ENCODE results near the gene UBN2.

The UBN2 gene

DNA sequence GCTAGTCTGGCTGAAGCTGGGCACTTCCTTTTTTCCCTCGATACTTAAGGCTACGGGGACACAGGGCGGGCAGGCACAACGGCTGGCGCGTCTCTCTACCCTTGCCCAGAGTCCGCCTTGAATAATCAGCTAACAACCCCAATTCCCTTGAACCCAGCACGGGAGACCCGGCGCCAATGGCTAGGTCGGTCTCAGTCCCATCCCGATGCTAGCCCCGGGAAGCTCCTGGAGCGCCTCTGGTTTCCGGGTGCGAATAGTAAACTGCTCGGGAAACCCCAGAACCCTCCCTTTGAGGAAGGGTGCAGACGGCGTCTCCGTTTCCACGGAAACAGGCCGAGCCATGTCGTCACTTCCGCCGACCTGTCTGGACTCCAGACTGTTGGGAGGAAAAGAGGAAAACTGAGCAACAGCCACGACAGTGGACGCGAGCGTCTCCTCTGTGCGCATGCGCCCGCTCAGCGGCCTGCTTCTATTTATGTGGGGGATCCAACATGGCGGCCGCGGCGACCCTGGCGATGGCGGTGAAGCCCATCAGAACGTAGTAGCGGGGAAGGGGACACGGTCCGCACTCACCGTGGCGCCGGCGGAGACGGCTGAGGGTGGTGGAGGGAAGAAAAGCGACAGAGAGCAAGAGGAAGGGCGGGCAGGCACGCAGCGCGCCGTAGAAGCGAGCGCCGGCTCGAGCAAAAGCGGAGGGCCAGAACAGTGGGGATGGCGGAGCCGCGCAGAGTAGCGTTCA lies at the start of gene UBN2:
TSS of gene UBN2 (plus strand) at position 464 of the 739 bp plus-strand sequence. CDS start at position 712, 248 bp downstream.
- TF ChIP-seq, protein P1, sequence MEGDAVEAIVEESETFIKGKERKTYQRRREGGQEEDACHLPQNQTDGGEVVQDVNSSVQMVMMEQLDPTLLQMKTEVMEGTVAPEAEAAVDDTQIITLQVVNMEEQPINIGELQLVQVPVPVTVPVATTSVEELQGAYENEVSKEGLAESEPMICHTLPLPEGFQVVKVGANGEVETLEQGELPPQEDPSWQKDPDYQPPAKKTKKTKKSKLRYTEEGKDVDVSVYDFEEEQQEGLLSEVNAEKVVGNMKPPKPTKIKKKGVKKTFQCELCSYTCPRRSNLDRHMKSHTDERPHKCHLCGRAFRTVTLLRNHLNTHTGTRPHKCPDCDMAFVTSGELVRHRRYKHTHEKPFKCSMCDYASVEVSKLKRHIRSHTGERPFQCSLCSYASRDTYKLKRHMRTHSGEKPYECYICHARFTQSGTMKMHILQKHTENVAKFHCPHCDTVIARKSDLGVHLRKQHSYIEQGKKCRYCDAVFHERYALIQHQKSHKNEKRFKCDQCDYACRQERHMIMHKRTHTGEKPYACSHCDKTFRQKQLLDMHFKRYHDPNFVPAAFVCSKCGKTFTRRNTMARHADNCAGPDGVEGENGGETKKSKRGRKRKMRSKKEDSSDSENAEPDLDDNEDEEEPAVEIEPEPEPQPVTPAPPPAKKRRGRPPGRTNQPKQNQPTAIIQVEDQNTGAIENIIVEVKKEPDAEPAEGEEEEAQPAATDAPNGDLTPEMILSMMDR (IDR thresholded peaks at IDR 0.05) = no peak
- Histone ChIP-seq H3K27ac (peak within 1 kb of the TSS; percentile 95 to 98), H3K4me3 (peak within 1 kb of the TSS; percentile 91)
- DNase-seq (ENCODE audit: low spot score) = peak; percentile 96

DNA sequence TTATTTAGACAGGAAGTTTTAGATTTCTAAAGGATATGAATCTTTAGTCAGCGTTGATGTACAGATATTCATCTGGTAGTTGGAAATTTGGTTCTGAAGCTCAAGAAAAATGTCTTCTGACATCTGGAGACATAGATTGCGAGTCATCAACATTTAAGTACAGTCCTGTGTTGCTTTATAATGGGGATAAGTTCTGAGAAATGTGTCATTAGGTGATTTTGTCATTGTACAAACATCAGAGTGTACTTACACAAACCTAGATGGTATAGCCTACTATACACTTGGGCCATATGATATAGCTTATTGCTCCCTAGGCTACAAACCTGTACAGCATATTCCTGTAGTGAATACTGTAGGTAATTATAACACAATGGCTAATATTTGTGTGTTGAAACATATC lies 49.6 kb upstream of the UBN2 start:
- Histone ChIP-seq H3K27ac (no peak overlapping the region), H3K4me3 (no peak overlapping the region)
- TF ChIP-seq, protein P1 (IDR thresholded peaks at IDR 0.05) = no peak
- DNase-seq (ENCODE audit: low spot score) = no peak

DNA sequence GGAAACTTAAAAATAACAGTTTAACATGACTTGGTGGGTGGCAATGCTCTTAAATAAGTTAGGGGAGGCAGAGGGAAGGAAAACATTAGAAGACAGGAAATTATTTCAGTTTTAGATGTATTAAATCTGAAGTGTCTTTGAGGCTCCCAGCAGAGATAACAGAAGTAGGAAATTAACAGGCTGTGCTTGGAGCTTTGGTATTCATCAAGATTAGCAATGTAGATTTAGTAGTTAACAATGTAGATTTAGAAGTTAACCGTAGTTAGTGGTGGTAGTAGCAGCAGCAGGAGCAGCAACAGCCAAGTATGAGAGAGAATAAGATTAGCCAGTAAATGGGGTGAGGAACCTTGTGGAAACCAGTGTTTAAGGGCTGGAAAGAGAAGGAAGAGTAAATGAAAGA lies 48.7 kb upstream of the UBN2 start:
- no peak for DNase-seq (ENCODE audit: low spot score)
- TF ChIP-seq, protein P1 (IDR thresholded peaks at IDR 0.05) = no peak
- H3K4me3 ChIP-seq = no peak overlapping the region
- H3K27ac ChIP-seq = no peak overlapping the region

DNA sequence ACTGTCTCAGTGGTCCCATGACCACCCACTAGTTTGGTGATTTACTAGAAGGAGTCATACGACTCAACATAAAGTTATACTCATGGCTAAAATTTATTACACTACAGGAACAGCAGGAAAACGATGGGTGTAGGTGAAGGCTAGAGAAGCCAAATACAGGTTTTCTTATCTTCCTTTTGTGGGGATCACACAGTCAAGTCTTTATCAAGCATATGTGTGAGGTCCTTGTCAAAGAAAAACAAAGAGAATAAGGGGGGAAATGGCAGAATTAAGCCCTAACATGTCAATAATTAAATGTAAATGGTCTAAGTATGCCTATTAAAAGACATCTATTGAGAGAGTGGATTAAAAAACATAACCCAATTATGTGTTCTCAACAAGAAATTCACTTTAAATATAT lies 47.8 kb upstream of the UBN2 start:
- H3K27ac ChIP-seq = no peak overlapping the region
- DNase-seq (ENCODE audit: low spot score) = no peak
- H3K4me3 ChIP-seq = no peak overlapping the region
- TF ChIP-seq, protein P1 (IDR thresholded peaks at IDR 0.05) = no peak

DNA sequence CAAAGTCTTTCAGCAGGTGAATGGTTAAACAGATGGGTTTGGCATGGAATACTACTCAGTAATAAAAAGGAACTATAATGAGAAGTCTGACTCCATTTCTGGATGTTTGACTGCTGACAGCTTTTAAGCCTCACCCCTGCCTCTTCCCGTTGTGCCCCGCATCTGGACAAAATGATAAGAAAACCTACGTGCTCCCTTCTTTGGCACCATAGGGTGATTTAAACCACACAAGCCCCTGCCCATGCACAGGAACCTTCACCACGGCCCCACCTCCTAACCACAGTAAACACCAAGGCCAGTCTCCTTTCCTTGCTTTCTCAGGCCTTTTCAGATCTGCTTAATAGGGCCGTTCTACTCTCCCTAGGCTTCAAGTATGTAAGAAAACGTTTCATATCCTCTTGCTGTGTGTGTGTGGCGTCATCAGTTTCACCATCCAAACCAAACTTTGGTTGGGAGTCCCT lies 47.1 kb upstream of the UBN2 start:
- Histone ChIP-seq H3K4me3 (no peak overlapping the region), H3K27ac (no peak overlapping the region)
- no peak for DNase-seq (ENCODE audit: low spot score)
- TF ChIP-seq, protein P1 (IDR thresholded peaks at IDR 0.05) = no peak

DNA sequence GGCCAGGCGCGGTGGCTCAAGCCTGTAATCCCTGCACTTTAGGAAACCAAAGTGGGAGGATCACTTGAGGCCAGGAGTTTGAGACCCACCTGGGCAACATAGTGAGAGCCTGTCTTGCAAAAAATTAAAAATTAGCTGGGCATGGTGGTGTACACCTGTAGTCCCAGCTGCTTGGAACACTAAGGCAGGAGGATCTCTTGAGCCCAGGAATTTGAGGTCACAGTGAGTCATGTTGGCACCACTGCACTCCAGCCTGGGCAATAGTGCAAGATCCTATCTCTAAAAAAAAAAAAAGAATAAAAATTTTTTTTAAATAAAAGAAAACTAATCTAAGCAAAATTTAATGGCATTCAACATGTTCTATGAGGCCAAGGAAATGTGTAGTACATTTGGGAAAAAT lies 44.9 kb upstream of the UBN2 start:
- Histone ChIP-seq H3K4me3 (no peak overlapping the region), H3K27ac (no peak overlapping the region)
- DNase-seq (ENCODE audit: low spot score) = no peak
- TF ChIP-seq, protein P1 (IDR thresholded peaks at IDR 0.05) = no peak

DNA sequence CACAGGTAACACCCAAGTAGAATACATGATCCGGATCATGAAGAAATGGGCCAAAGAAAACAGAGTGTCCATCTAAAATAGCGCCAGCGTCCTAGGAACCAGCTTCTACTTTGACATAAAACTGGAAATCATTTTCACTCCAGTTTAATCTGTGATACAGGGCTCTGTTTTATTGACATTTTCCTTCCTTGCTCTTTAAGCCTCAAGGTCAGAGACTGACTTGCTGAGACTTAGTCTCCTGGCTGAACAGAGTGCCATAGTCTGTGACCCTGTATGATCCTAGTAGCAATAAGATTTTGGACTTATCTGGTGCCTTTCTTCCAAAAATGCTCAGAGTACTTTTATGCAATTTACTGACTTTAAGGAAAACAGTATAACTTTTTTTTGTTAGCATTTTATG lies 41.7 kb upstream of the UBN2 start:
- no peak for DNase-seq (ENCODE audit: low spot score)
- TF ChIP-seq, protein P1 (IDR thresholded peaks at IDR 0.05) = no peak
- no peak overlapping the region for H3K27ac ChIP-seq
- no peak overlapping the region for H3K4me3 ChIP-seq
